ENCODE data around the gene RALGPS1. TPM values are rescaled to one million over a fixed set of nuclear protein-coding genes. Genes with fewer than 3 reads are reported as not detected.

RALGPS1 gene
- total and polyA plus RNA-seq, 2 experiments from 2014 or later = 13.1 to 22.1 TPM

DNA sequence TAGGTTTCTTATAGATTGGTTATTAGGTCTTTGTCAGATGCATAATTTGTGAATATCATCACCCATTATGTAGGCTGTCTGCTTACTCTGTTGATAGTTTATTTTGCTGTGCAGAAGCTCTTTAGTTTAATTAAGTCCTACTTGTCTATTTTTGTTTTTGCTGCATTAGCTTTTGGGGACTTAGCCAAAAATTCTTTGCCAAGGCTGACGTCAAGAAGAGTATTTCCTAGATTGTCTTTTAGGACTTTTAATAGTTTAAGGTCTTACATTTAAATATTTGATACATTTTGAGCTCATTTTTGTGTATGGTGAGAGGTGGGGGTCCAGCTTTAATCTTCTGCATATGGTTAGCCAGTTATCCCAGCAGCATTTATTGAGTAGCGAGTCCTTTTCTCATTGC, 232.7 kb downstream of the RALGPS1 start:
- Histone ChIP-seq H3K4me1 (ENCODE audit: insufficient read depth) (no peaks in the 10 kb centered on the region), H3K4me3 (no peak overlapping the region), H3K4me2 (no peak overlapping the region), H3K79me2 (no peaks in the 10 kb centered on the region), H2AFZ (no peak overlapping the region), H3K9me3 (ENCODE audit: low read depth) (no peaks in the 10 kb centered on the region), H3K36me3 (replicated peaks; ENCODE audit: insufficient read depth, low read depth) (no peaks in the 10 kb centered on the region), H3K9me2 (replicated peaks; ENCODE audit: insufficient read depth) (no peaks in the 10 kb centered on the region), H3K27ac (no peak overlapping the region), H4K20me1 (ENCODE audit: insufficient read depth, poor library complexity, severe bottlenecking) (no peaks in the 10 kb centered on the region), H3K27me3 (no peaks in the 10 kb centered on the region)
- DNase-seq (ENCODE audit: low spot score) = no peak
- WGBS (ENCODE audit: low lambda C conversion rate, missing lambda C conversion rate) = 96% methylated on average over 2 of the region's 2 CpGs
- TF ChIP-seq EZH2phosphoT487 (IDR thresholded peaks at IDR 0.05; ENCODE audit: low read depth, severe bottlenecking, unreplicated experiment) = no peak
- TF ChIP-seq, protein P1, sequence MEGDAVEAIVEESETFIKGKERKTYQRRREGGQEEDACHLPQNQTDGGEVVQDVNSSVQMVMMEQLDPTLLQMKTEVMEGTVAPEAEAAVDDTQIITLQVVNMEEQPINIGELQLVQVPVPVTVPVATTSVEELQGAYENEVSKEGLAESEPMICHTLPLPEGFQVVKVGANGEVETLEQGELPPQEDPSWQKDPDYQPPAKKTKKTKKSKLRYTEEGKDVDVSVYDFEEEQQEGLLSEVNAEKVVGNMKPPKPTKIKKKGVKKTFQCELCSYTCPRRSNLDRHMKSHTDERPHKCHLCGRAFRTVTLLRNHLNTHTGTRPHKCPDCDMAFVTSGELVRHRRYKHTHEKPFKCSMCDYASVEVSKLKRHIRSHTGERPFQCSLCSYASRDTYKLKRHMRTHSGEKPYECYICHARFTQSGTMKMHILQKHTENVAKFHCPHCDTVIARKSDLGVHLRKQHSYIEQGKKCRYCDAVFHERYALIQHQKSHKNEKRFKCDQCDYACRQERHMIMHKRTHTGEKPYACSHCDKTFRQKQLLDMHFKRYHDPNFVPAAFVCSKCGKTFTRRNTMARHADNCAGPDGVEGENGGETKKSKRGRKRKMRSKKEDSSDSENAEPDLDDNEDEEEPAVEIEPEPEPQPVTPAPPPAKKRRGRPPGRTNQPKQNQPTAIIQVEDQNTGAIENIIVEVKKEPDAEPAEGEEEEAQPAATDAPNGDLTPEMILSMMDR (IDR thresholded peaks at IDR 0.05; ENCODE audit: poor library complexity) = no peak
- TF ChIP-seq EZH2 (IDR thresholded peaks at IDR 0.05; ENCODE audit: borderline replicate concordance) = no peak

DNA sequence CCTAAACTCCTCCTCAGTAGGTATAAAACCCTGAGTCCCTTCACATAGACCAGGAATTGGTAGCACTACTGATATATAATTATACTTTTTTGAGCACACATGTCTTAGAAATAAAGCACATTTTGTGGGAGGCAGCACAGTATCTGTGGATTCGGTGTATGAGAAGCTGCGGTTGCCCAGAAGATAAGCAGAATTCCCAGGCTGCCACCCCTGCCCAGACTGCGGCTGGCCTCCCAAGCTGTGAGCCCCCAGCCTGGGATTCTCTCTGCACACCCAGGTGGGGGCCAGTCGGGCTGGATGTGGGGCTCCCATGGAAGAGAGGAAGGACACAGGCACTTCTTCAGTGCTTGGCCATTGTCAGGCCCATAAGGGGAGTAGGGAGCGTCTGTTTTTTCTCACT, 233.4 kb downstream of the RALGPS1 start:
- no peak overlapping the region for H3K4me3 ChIP-seq
- no peaks in the 10 kb centered on the region for H4K20me1 ChIP-seq (ENCODE audit: insufficient read depth, poor library complexity, severe bottlenecking)
- no peak for DNase-seq (ENCODE audit: low spot score)
- 86% methylated on average over 5 of the region's 5 CpGs for WGBS (ENCODE audit: low lambda C conversion rate, missing lambda C conversion rate)
- H3K9me2 ChIP-seq (replicated peaks; ENCODE audit: insufficient read depth) = no peaks in the 10 kb centered on the region
- H3K36me3 ChIP-seq (replicated peaks; ENCODE audit: insufficient read depth, low read depth) = no peaks in the 10 kb centered on the region
- no peak overlapping the region for H3K27ac ChIP-seq
- no peaks in the 10 kb centered on the region for H3K79me2 ChIP-seq
- no peak overlapping the region for H2AFZ ChIP-seq
- H3K9me3 ChIP-seq (ENCODE audit: low read depth) = no peaks in the 10 kb centered on the region
- no peak for TF ChIP-seq EZH2 (IDR thresholded peaks at IDR 0.05; ENCODE audit: borderline replicate concordance)
- TF ChIP-seq, protein P1 (IDR thresholded peaks at IDR 0.05; ENCODE audit: poor library complexity) = no peak
- TF ChIP-seq EZH2phosphoT487 (IDR thresholded peaks at IDR 0.05; ENCODE audit: low read depth, severe bottlenecking, unreplicated experiment) = no peak
- H3K4me1 ChIP-seq (ENCODE audit: insufficient read depth) = no peaks in the 10 kb centered on the region
- no peak overlapping the region for H3K4me2 ChIP-seq
- H3K27me3 ChIP-seq = no peaks in the 10 kb centered on the region

DNA sequence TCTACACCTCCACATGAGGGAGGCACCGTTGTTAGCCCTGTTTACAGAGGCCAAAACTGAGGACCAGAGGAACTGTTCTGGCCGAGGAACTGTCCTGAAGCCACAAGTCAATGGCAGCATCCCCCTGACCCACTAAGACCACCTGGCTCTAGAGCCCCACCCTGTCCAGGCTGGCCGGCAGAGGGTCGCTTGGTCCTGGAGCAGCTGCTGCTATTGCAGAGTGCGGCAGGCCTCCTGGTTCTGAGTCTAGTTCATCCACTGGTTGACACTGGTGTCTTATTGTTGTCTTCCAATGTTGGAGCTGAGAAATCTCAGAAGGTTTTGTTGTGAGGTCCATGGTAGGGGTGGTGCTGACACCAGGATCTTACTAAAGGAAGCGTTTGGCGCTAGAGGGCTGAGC, 234.4 kb downstream of the RALGPS1 start:
- Histone ChIP-seq H3K9me2 (replicated peaks; ENCODE audit: insufficient read depth) (no peaks in the 10 kb centered on the region), H3K79me2 (no peaks in the 10 kb centered on the region)
- WGBS (ENCODE audit: low lambda C conversion rate, missing lambda C conversion rate) = 94% methylated on average over 7 of the region's 7 CpGs

More for the DNA sequence above, 234.4 kb downstream of the RALGPS1 start:
- no peak for DNase-seq (ENCODE audit: low spot score)
- Histone ChIP-seq H2AFZ (no peak overlapping the region), H3K27me3 (no peaks in the 10 kb centered on the region), H3K9me3 (ENCODE audit: low read depth) (no peaks in the 10 kb centered on the region), H3K4me1 (ENCODE audit: insufficient read depth) (no peaks in the 10 kb centered on the region), H3K27ac (no peak overlapping the region), H3K4me2 (no peak overlapping the region), H4K20me1 (ENCODE audit: insufficient read depth, poor library complexity, severe bottlenecking) (no peaks in the 10 kb centered on the region), H3K36me3 (replicated peaks; ENCODE audit: insufficient read depth, low read depth) (no peaks in the 10 kb centered on the region), H3K4me3 (no peak overlapping the region)
- TF ChIP-seq EZH2phosphoT487 (IDR thresholded peaks at IDR 0.05; ENCODE audit: low read depth, severe bottlenecking, unreplicated experiment) = no peak
- TF ChIP-seq, protein P1 (IDR thresholded peaks at IDR 0.05; ENCODE audit: poor library complexity) = no peak
- TF ChIP-seq EZH2 (IDR thresholded peaks at IDR 0.05; ENCODE audit: borderline replicate concordance) = no peak
